C4-2B (cell line): ENCODE measurements around the gene FCER2.

ENCODE experiments used
- H3K27ac ChIP-seq: fragments of 450-650 bp; 2 replicates; pipeline ENCODE4 v1.5.1; 2017
- CTCF ChIP-seq: fragments of 450-650 bp; conservative IDR thresholded peaks from 2 replicates; pipeline ENCODE4 v1.5.1; 2017; ENCODE audit warnings: mild to moderate bottlenecking
- ZFX ChIP-seq: fragments of 450-650 bp; IDR thresholded peaks from 2 replicates; pipeline ENCODE4 v1.6.1; 2017

FCER2 gene

GRCh38 chr19:7731218-7731595, 29.3 kb upstream of the FCER2 start:
- no peak overlapping the region for H3K27ac ChIP-seq
- no peak for TF ChIP-seq ZFX
- no peak for TF ChIP-seq CTCF

GRCh38 chr19:7730286-7731217, 28.6 kb upstream of the FCER2 start:
- no peak for TF ChIP-seq ZFX
- TF ChIP-seq CTCF, result no peak
- H3K27ac ChIP-seq, result no peak overlapping the region

- no peak for TF ChIP-seq ZFX
- TF ChIP-seq CTCF, result no peak
- no peak overlapping the region for H3K27ac ChIP-seq
These were observed 27.9 kb upstream of the FCER2 start for GRCh38 chr19:7729831-7730285.

GRCh38 chr19:7729211-7729610, 27.3 kb upstream of the FCER2 start:
- no peak for TF ChIP-seq CTCF
- TF ChIP-seq ZFX, result no peak
- no peak overlapping the region for H3K27ac ChIP-seq

GRCh38 chr19:7725791-7726190, 23.9 kb upstream of the FCER2 start:
- TF ChIP-seq ZFX (no peak), CTCF (no peak)

GRCh38 chr19:7722231-7722651, 20.3 kb upstream of the FCER2 start:
- TF ChIP-seq ZFX, result no peak
- no peak for TF ChIP-seq CTCF
- no peak overlapping the region for H3K27ac ChIP-seq

More at GRCh38 chr19:7725791-7726190, 23.9 kb upstream of the FCER2 start:
- H3K27ac ChIP-seq, result no peak overlapping the region

GRCh38 chr19:7720351-7720750, 18.4 kb upstream of the FCER2 start:
- no peak overlapping the region for H3K27ac ChIP-seq
- TF ChIP-seq CTCF (no peak), ZFX (no peak)
